IPS DF 19.7 (cell line): ENCODE data around the gene IRF8.
"Not testable (repeated sequence)": the region's sequence is repeated elsewhere in the genome, so short reads cannot be mapped to it uniquely, and the experiment has no call there.

ENCODE experiments used
- DNase-seq: peaks from one replicate; pipeline ENCODE4 v3.0.0-alpha.2; 2013; ENCODE audit warnings: low read depth, low spot score

Gene IRF8

DNA sequence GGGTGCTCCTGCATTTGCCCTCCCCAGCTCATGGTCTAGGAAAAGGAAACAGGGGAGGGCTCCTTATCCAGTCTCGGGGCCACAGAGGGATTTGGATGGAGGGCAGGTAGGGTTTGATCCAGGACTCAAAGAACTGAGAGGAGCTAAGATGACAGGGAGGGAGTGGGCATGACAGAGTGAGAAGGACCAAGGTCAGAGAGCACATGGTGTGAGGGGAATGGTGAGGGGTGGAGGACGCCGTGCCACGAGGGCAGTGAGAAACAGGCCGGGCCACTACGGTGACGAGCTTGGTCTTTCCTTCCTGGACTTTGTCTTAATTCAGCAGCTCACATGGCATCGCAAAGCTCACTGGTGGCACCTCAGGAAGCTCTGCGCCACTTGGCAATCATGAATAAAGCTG lies 35.2 kb downstream of the IRF8 start:
- no peak for DNase-seq

DNA sequence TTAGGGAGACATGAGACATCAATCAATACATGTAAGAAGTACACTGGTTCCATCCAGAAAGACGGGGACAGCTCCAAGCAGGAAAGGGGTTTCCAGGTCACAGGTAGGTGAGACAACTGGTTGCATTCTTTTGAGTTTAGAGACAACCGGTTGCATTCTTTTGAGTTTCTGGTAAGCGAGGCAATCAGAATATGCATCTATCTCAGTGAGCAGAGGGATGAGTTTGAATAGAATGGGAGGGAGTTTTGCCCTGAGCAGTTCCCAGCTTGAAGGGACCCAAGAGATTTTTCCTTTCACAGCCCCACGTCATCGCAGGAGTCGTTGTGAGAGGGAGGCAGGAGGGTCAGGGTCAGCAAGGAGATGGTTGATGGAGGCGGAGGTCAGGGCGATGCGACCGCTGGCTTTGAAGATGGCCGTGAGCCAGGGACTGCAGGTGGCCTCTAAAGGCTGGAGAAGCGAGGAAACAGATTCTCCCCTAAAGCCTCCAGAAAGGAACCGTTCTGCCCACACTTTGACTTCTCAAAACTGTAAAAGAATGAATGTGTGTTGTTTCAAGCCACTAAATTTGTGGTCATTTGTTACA lies 36.5 kb downstream of the IRF8 start:
- no peak for DNase-seq

DNA sequence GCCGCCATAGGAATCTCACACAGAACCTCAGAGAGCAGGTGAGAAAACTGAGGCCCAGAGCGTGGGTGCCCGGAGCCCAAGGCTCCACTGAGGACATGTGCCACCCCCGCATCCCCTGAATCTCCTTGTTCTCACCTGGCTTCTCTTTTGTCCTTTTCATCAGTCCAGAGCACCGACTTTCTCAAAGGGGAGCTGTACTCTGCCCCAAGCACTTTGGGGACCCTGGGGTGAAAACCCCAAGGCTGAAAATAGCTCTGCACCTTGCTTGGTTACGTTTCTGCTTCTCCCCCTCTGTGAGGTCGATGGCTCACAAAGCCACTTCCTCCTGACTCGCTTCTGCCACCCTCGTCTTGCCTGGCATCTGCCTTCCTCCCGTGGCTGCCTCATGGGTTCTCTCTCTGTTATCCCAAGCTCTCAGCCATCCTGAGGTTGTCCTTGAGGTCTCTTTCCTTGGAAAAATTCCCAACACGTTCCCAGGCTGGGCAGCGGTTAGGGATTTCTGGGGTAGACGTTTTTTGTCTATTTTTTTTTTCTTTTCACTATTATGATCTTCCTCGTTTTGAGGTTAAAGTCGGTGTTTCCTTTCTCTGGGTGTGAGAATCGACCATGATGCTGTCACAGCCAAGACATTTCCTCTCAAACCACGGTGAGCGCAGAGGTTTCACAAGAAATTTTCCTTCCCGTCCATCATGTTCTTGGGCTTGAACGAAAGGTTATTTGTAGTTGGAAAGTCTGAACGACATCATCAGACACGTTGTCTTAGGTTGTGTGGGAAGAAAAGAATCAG lies 37.2 kb downstream of the IRF8 start:
- no peak for DNase-seq

DNA sequence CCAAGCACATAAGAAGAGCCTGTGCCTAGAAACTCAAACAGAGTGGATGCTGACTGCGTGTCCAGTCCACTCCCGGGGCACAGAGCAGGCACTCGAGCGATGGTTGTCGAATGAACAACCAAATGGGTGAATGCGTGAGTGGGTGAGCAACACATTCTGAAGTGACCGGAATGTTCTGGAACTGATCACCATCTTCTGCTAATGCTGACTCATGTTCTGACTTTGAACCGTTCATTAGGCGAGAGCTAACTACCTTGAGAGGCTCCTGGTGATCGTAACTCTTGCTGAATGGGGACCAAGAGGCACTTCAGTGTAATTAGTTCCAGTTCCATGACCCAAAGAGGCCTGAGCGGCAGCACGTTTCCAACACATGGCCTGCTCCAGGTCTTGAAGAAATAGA lies 37.9 kb downstream of the IRF8 start:
- DNase-seq: no peak

DNA sequence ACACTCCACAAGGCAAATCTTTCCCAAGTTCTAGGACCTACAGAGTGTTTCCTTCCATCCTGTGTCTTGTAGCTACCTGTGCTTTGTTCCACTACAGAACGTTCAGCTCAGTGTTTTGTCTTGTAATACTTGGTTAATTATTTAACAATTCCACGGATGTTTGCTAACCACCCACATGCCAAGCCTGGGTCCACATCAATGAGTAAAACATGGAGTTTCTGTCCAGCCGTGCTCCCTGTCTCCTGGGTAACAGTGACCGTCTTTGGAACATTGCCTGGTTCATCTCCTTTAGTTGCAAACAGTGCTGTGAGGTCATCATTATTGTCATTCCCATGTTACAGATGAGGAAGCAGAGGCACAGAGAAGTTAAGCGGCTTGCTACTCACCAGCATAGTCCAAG lies 41.3 kb downstream of the IRF8 start:
- DNase-seq: no peak

DNA sequence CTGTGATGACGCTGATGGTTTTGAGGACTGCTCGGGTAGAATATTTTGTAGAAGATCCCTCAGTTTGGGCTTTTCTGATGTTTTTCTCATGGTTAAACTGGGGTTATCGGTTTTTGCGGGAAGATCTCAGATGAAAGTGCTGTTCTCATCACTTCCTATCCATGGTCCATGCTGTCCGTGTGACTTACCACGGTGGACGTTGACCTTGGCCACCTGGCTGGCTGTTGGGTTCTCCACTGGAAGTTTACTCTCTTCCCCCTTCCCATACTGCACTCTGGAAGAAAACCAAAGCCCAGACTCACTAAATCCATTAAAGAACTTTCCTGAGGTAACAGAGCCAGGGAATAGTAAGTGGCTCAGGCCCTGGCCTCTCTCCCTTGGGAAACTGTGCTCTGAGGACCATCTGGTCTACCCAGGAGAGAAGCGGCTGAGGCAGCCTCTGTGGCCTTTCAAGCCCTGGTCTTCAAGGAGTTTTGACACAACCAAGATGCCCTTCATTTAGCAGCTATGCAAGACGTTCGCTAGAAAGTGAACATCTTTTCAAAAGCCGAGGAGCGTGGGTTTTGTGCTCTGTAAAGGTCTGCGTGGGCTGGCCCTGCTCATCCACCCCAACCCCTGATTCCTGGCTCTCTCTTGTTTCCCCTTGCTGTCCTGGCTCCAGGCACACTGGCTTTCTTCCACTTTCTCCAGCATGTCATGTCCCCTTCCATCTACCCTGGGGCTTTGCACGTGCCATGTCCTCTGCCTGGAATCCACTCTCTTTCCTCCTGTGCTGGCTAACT lies 43.1 kb downstream of the IRF8 start:
- no peak for DNase-seq

DNA sequence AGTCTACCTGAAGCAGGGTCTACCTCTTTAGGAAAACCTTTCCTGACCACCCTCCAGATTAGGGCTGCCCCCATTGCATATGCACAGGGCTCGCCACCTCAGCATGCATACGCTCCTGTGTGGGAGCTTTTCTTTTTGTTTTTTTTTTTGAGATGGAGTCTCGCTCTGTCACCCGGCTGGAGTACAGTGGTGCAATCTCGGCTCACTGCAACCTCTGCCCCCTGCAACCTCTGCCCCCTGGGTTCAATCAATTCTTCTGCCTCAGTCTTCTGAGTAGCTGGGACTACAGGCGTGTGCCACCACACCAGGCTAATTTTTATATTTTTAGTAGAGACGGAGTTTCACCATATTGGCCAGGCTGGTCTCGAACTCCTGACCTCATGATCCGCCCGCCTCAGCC lies 43.7 kb downstream of the IRF8 start:
- not testable (repeated sequence) for DNase-seq

DNA sequence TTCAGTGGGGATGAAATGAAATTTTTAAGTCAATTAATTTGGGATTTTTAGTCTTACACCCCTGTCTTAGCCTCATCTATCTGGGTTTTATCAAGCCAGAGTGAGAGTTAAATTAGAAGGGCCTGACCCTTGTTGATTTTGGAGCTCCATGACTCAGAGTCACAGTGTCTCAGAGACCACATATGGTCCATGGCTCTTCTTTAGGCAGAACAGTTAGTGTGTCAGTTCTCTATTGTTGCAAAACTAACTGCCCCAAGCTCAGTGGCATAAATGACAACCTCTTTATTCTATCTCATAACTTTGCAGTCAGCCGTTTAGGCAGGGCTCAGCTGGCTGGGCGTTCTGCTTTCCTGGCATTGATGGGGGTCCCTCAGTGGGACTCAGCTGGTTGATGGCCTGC lies 44.7 kb downstream of the IRF8 start:
- DNase-seq: no peak

DNA sequence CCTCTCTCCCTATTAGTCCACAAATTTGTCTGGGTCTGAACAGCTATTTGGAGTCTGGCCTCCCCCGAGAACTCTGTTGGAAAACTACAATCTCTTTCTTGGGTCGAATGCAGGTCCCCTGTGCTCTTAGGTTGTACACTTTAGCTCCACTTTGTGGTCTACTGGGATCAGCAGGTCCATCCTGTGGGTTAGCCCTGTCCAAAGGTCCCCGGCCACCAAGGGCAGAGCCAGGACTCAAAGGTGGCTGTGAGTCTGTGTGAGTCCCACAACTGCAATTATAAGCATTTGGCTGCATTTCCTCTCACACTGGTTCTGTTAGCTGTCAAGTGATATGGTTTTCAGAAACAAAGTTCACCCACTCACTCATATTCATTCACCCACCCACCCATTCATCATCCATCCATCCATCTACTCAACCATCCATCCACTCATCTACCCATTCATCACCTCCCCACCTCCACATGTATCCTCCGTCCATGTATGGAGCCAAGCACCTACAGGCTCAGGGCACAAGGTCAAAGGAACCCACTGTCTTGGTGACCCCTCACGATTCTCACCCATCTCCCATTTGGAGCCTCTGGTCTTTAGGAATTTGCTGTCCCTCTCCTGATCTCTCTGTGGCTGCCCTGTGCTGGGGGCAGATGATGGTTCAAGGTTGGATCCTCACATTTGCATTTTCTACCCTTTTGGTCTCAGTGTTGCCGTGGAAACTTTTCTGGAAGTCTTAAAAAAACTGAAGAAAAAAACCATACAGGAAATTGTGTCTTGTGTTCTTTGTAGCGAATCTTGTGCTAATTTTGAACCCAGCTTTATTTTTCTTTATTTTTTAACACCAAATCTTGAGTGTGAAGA lies 45.8 kb downstream of the IRF8 start:
- no peak for DNase-seq

DNA sequence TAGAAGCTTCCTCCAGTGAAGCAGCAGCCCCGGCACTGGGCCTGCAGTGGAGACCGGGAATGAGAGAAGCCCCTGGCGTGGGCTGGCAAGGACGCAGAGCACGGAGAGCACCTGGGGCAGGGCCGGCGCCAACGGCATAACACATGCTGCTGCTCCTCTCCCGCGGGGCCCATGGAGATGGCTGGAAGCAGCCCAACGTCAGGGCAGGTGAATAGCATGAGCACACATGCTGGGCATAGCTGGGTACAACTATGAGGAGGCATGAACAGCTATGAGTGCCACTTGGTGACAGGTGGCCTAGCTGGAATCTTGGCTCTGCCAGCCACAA lies 46.4 kb downstream of the IRF8 start:
- no peak for DNase-seq

DNA sequence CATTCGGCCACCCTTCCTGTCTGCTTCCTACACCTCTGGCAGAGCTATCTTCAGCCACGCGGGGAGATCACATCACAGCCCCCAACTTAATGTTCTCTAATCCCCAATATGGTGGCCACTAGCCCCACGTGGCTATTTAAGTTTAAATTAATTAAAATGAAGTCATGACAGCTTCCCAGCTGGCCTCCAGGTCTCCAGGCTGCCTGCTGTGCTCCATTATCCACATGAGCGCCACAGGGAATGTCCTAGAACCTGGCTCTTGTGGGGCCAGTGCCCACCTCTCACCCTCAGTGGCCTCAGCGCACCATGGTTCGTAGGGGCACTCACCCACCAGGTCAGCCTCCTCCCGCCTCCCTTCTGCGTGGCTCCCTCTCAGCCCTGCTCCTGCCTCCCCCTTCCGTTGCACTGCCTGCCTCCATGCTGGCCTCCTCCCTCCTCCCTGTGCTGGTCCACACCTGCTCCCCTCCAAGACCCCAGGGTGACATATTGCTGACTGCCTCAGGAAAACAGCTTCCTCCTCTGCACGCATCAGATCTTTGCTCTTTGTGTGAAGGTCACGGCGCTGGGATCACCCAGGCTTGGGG lies 47.7 kb downstream of the IRF8 start:
- DNase-seq: no peak

DNA sequence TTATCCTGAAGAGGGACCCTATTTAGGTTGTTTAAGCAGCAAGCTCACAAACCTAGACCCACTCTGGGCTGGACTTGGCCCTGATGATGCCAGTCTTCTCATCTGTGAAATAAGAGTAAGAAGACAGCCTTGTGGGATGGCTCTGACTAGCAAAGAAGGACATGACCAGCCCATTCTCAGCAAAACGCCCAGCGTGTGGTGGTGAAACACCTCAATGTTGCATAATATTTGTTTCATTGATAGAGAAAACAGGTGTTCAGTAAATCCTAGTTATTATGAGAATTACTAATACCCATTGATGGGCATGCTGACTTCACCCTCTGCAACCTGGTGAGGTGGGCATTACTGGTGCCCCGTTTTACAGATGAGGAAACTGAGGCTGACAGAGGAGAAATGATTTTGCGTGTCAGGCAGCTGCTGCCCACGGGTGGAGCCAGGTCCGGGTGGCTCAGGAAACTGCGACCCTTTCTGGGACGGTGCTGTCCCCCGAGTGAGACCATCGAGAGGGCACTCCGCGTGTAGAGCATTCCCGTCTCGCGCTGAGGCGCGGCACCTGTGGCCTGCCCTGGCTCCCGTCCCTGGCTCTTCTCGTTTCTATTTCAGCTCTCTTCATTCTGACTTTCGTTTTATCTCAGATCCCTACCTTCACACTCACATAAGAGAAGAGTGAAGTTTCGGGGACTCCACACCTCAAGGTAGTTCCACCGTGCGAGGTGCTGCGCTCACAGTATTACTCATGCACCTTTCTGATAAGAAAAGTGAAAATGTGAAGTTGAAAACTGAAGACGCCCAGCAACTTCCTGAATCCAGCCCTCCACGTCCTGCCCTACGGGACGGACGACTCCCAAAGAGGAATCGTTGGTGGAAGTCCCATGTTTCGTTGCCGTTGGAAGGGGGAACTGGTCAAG lies 48.5 kb downstream of the IRF8 start:
- no peak for DNase-seq

DNA sequence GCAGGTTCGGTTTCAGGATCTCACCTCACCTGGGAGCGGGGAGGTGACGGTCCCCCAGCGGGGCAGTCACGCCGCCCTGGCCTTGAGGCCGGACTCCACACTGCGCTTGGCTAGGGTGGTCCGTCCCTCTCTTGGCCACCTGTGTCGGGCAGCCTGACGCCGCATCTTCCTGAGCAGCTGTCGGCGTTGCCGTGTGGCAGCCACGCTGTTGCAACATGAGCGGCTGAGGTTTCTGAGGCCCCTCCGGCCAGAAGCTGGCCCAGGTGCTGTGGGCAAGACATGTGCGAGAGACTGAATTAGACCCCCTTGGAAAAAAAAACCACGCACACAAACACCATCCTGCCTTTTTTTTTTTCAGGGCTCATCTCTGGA lies 49.2 kb downstream of the IRF8 start:
- DNase-seq: no peak

DNA sequence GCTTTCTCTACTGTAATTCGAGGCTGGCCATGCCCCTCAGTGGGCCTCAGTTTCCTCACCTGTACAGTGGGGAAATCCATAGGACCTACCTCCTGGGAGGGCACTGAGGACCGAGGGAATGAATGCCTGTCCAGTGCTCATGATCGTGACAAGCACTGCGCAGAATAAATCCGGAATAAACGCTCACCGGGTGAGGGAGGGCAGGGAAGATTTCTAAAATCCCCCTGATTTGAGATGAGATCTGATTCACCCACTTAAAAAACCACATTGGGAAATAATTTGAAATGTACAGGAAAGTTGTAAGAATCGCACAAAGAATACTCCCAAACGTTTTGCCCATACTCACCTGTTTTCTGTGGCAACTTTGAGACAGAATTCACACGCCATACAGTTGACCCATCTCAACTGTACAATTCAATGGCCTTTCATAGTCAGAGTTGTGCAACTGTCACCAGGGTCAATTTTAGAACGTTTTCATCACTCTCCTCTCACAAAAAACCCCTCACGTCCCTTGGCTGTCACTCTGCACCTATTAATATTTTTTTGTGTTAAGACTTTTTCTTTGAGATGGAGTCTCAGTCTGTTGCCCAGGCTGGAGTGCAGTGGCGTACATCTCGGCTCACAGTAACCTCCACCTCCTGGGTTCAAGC lies 49.8 kb downstream of the IRF8 start:
- DNase-seq: no peak

DNA sequence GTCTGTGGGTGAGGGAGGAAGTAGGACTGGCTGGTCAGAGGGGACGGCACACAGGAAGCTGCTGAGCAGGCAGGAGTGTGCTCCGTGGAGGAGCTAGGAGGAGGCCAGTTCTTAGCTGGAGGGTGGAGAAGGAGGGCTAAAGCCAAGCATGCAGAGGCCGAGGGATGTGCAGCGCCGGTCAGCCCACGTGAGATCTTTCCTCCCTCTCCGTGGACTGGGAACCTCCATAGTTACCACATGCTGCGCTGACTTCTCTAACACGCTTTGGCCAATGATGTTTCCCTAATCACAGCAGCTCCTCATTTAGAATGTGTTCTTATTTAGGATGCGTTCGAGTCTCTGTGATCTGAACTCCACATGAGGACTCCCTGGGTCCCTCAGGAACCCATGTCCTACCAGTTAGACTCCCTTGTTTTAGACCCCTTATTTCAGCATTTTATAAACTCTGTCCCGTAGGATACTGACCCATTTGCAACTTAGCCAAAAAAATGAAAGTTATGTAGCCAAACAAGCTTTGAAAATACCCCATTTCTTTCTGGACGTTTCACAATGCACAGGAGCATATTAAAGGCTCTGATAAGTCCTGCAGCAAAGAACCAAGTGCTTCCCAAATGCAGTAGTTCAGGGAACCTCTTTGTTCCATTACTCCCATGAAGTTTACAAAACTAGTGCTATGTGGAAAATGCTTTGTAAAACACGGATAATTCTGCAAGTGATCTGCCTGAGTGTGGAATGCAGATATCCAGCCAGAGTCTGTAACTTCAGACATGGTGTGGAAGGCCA lies 51.4 kb downstream of the IRF8 start:
- DNase-seq: no peak

DNA sequence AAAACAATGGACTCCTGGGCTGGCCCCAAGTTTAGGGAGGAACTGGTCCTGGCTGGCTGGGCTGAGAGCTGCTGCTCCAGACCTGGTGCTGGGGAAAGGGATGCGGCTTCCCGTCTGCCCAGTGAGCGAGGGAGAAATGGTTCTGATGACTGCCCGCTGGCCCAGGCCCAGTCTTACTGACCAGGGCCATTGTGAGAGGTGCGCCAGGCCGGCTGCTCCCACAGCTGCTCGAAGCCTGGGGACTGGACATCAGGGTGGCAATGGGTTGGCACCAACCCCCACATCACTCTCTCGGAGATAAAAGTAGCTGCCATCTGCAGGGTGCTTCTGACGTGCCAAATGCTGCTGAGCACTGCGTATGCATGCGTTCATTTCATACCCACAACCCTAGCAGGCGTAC lies 53.2 kb downstream of the IRF8 start:
- DNase-seq: no peak

DNA sequence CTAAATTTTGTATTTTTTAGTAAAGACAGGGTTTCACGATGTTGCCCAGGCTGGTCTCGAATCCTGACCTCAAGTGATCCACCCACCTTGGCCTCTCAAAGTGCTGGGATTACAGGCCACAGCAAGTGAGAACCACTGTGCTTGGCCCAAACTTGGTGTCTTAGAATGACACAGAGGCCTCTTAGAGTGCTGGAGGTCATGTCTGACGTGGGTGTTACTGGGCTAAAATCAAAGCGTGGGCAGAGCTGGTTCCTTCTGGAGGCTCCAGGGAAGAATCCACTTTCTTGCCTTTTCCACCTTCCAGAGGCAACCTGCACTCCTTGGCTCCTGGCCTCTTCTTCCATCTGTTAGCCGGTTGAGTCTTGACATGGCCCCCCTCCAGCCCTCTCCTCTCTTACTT lies 53.8 kb downstream of the IRF8 start:
- no peak for DNase-seq

DNA sequence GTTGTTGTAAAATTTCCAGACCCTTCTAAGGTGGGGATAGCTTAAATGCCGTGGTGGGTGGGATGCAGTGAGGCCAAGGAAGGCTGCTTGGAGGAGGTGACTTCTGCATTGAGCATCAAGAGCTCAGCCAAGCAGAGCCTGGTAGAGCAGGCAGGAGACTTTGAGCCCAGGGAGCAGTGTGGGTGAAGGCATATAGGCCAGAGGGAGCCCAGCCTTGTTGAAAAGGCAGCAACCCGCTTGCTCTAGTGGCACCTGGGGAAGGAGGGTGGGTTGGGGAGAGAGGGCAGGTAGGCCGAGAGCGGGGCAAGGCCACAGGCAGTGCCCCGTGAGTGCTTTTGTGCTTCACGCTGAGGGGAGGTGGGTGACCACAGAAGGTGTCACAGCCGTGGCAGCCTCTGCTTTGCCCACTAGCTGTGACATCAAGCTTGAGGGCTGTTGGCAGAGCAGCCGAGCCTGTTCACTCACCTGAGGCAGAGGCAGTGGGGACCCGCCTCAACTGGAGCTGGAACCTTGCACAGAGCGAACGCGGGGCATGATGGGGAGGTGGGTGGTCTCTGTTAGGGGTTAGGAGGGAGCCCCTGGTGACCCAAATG lies 56.1 kb downstream of the IRF8 start:
- DNase-seq: no peak

DNA sequence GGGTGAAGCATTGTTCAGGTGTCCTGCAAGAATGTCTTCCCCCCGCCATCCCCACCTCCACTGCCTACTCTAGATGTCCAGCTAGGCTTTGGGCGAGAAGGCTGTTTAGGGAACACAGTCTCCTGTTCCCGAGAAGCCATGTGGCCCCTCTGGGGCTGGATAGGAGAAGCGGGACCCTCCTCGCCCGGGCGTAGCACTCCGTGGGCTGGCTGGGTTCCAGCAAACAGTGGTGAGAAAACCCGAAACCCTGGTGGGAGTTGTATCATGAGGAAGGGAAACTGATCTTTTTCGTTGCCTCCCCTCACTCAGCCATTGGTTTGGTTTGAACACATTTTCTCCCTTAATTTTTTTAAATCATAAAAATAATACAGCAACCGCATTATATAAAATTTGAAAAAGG lies 56.6 kb downstream of the IRF8 start:
- DNase-seq: no peak
